WTC11 (cell line): Measurements from ENCODE around the gene GCA.

ENCODE experiments used
- GTF2I ChIP-seq: fragments of 250-450 bp; sonication (Bioruptor Pico); conservative IDR thresholded peaks from 2 replicates; pipeline ENCODE4 v1.4.0; 2021; ENCODE audit warnings: mild to moderate bottlenecking
- NR2C2 ChIP-seq: sonication (generic); formaldehyde crosslinking; IDR thresholded peaks from 2 replicates; pipeline ENCODE4 v1.8.0; 2022; ENCODE audit warnings: mild to moderate bottlenecking, missing genetic modification reagents
- NR3C1 ChIP-seq: sonication (generic); formaldehyde crosslinking; conservative IDR thresholded peaks from 2 replicates; pipeline ENCODE4 v1.8.1; 2023; ENCODE audit warnings: low read depth, mild to moderate bottlenecking, missing genetic modification reagents
- RELA ChIP-seq: sonication (generic); formaldehyde crosslinking; IDR thresholded peaks from 2 replicates; pipeline ENCODE4 v1.8.1; 2022; ENCODE audit warnings: missing genetic modification reagents, mild to moderate bottlenecking, borderline replicate concordance
- SMAD3 ChIP-seq: sonication (generic); formaldehyde crosslinking; IDR thresholded peaks from 2 replicates; pipeline ENCODE4 v1.8.0; 2022; ENCODE audit warnings: missing genetic modification reagents, mild to moderate bottlenecking, borderline replicate concordance
- TEAD4 ChIP-seq: sonication (generic); formaldehyde crosslinking; IDR thresholded peaks from 2 replicates; pipeline ENCODE4 v1.8.0; 2022; ENCODE audit warnings: mild to moderate bottlenecking, missing genetic modification reagents
- ZBTB21 ChIP-seq: sonication (generic); formaldehyde crosslinking; IDR thresholded peaks from 2 replicates; pipeline ENCODE4 v1.8.1; 2023; ENCODE audit warnings: mild to moderate bottlenecking, missing genetic modification reagents, borderline replicate concordance
- ZNF416 ChIP-seq: fragments of 250-450 bp; sonication (Bioruptor Pico); IDR thresholded peaks from 2 replicates; pipeline ENCODE4 v1.9.0; 2021; ENCODE audit warnings: mild to moderate bottlenecking, inconsistent platforms
- TF ChIP-seq, protein P1 (sequence below): fragments of 200-600 bp; IDR thresholded peaks from 2 replicates; pipeline ENCODE4 v1.8.0; 2022; ENCODE audit warnings: antibody characterized with exemption
- TF ChIP-seq, protein P2 (sequence below): sonication (generic); formaldehyde crosslinking; IDR thresholded peaks from 2 replicates; pipeline ENCODE4 v1.8.0; 2022; ENCODE audit warnings: mild to moderate bottlenecking, missing genetic modification reagents
- TF ChIP-seq, protein P3 (sequence below): sonication (generic); formaldehyde crosslinking; IDR thresholded peaks from 2 replicates; pipeline ENCODE4 v1.8.1; 2022; ENCODE audit warnings: missing genetic modification reagents, borderline replicate concordance

DNA sequence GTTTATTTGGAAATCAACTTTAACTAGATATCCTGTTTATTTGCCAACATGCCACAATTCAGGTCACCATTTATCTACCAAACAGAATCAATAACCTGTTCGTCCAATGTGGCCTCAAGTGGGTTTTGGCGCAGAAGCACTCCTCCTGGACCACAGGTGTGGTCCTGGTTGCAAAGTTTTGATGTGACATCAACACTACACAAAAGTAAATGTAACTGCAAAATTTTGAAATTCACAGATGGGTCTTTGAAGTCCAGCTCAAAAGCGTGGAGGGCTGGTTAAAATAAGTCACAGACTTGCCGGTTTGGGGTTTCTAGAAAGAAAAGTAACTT lies 474 bp upstream of the GCA start:
- TF ChIP-seq NR3C1 (CRISPR knock-in tag) (no peak), GTF2I (no peak), SMAD3 (CRISPR knock-in tag) (no peak), RELA (CRISPR knock-in tag) (no peak), ZNF416 (CRISPR knock-in tag) (no peak), TEAD4 (CRISPR knock-in tag) (no peak), NR2C2 (no peak), ZBTB21 (CRISPR knock-in tag) (no peak)
- TF ChIP-seq, protein P1, sequence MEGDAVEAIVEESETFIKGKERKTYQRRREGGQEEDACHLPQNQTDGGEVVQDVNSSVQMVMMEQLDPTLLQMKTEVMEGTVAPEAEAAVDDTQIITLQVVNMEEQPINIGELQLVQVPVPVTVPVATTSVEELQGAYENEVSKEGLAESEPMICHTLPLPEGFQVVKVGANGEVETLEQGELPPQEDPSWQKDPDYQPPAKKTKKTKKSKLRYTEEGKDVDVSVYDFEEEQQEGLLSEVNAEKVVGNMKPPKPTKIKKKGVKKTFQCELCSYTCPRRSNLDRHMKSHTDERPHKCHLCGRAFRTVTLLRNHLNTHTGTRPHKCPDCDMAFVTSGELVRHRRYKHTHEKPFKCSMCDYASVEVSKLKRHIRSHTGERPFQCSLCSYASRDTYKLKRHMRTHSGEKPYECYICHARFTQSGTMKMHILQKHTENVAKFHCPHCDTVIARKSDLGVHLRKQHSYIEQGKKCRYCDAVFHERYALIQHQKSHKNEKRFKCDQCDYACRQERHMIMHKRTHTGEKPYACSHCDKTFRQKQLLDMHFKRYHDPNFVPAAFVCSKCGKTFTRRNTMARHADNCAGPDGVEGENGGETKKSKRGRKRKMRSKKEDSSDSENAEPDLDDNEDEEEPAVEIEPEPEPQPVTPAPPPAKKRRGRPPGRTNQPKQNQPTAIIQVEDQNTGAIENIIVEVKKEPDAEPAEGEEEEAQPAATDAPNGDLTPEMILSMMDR: no peak
- TF ChIP-seq, protein P2, sequence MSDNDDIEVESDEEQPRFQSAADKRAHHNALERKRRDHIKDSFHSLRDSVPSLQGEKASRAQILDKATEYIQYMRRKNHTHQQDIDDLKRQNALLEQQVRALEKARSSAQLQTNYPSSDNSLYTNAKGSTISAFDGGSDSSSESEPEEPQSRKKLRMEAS (CRISPR knock-in tag): no peak
- TF ChIP-seq, protein P3, sequence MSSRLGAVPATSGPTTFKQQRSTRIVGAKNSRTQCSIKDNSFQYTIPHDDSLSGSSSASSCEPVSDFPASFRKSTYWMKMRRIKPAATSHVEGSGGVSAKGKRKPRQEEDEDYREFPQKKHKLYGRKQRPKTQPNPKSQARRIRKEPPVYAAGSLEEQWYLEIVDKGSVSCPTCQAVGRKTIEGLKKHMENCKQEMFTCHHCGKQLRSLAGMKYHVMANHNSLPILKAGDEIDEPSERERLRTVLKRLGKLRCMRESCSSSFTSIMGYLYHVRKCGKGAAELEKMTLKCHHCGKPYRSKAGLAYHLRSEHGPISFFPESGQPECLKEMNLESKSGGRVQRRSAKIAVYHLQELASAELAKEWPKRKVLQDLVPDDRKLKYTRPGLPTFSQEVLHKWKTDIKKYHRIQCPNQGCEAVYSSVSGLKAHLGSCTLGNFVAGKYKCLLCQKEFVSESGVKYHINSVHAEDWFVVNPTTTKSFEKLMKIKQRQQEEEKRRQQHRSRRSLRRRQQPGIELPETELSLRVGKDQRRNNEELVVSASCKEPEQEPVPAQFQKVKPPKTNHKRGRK: no peak
